H1 (cell line): ENCODE measurements around the gene CANT1. TPM values are rescaled to one million over a fixed set of nuclear protein-coding genes. Genes with fewer than 3 reads are reported as not detected.

Experiments used
- CTCF ChIA-PET: fragments of 300-600 bp; sonication (Branson Sonifier 250); formaldehyde crosslinking; loops from one replicate; lab custom pipeline; 2021; ENCODE audit not compliant: partially characterized antibody; lab: Charles Lee
- POLR2A ChIA-PET: fragments of 300-600 bp; sonication (Branson Sonifier 250); formaldehyde crosslinking; loops from one replicate; lab custom pipeline; 2021; ENCODE audit warnings: inconsistent platforms; ENCODE audit not compliant: partially characterized antibody; lab: Charles Lee
- DNase-seq, 2 experiments: peaks; one replicate each; pipeline versions ENCODE4 v3.0.0 to v3.0.0-alpha.2; 2010 to 2022; ENCODE audit warnings: low spot score in 2 of 2, low read depth in 1 of 2, mixed read lengths in 1 of 2
- FAIRE-seq: peaks from 2 replicates; lab custom pipeline; 2011; peaks lifted over from hg19 to GRCh38; lab: Jason Lieb, UNC
- H2AFZ ChIP-seq: 2 replicates; pipeline ENCODE4 v1.8.1; 2012; ENCODE audit warnings: low read length, inconsistent platforms
- H2AK5ac ChIP-seq: 2 replicates; pipeline ENCODE4 v1.6.1; 2013; ENCODE audit warnings: low read depth, low read length
- H2BK120ac ChIP-seq: replicated peaks from 2 replicates; pipeline ENCODE3; 2013; ENCODE audit warnings: low read depth, low read length, inconsistent platforms
- H2BK12ac ChIP-seq: 2 replicates; pipeline ENCODE4 v1.6.1; 2013; ENCODE audit warnings: low read depth, low read length
- H2BK15ac ChIP-seq: 2 replicates; pipeline ENCODE4 v1.6.1; 2013; ENCODE audit warnings: low read length
- H2BK20ac ChIP-seq: 2 replicates; pipeline ENCODE4 v1.6.1; 2013; ENCODE audit warnings: low read length
- H2BK5ac ChIP-seq: 2 replicates; pipeline ENCODE4 v1.6.1; 2013; ENCODE audit warnings: low read depth, low read length
- H3K14ac ChIP-seq: 2 replicates; pipeline ENCODE4 v1.6.1; 2013; ENCODE audit warnings: inconsistent platforms; ENCODE audit not compliant: insufficient read length
- H3K18ac ChIP-seq: 2 replicates; pipeline ENCODE4 v1.6.1; 2013; ENCODE audit warnings: low read length; ENCODE audit errors: extremely low read depth
- H3K23ac ChIP-seq: 2 replicates; pipeline ENCODE4 v1.6.1; 2013; ENCODE audit warnings: inconsistent platforms; ENCODE audit not compliant: insufficient read length
- H3K23me2 ChIP-seq: 2 replicates; pipeline ENCODE4 v1.6.1; 2013; ENCODE audit warnings: low read depth, low read length
- H3K27ac ChIP-seq: 2 replicates; pipeline ENCODE4 v1.6.1; 2011; ENCODE audit warnings: low read depth, low read length, inconsistent platforms
- H3K27me3 ChIP-seq, 4 experiments: replicated peaks in 1 of 4; 1 replicate in 1 of 4; 2 replicates in 3 of 4; pipeline versions ENCODE4 v1.6.1 to v1.8.1; 2011 to 2013; ENCODE audit warnings: low read length in 3 of 4, mild to moderate bottlenecking in 3 of 4, inconsistent platforms in 2 of 4, mixed read lengths in 2 of 4, moderate library complexity in 1 of 4; ENCODE audit not compliant: control insufficient read depth in 3 of 4, insufficient read depth in 3 of 4; ENCODE audit errors: extremely low read depth in 1 of 4
- H3K36me3 ChIP-seq, 4 experiments: 2 replicates each; pipeline versions ENCODE4 v1.6.1 to v1.8.1; 2011 to 2013; ENCODE audit warnings: mild to moderate bottlenecking in 4 of 4, low read length in 3 of 4, moderate library complexity in 2 of 4, control low read depth in 1 of 4, inconsistent platforms in 1 of 4; ENCODE audit not compliant: insufficient read depth in 4 of 4, control insufficient read depth in 2 of 4
- H3K4ac ChIP-seq: replicated peaks from 2 replicates; pipeline ENCODE3; 2013; ENCODE audit warnings: low read length, low read depth, mixed read lengths, inconsistent platforms; ENCODE audit not compliant: insufficient read length
- H3K4me1 ChIP-seq, 4 experiments: replicated peaks in 1 of 4; 1 replicate in 1 of 4; 2 replicates in 3 of 4; pipeline versions ENCODE4 v1.6.1 to v1.8.1; 2011 to 2013; ENCODE audit warnings: low read length in 3 of 4, inconsistent platforms in 2 of 4, mixed read lengths in 1 of 4; ENCODE audit not compliant: insufficient read depth in 4 of 4, control insufficient read depth in 3 of 4
- H3K4me2 ChIP-seq, 2 experiments: 2 replicates each; pipeline versions ENCODE4 v1.6.1 to v1.8.1; 2011 to 2013; ENCODE audit warnings: low read depth in 2 of 2, low read length in 2 of 2, control low read depth in 1 of 2, inconsistent platforms in 1 of 2, mild to moderate bottlenecking in 1 of 2; ENCODE audit not compliant: insufficient read depth in 1 of 2
- H3K4me3 ChIP-seq, 4 experiments: fragments of 200-600, 300-600 bp in 1 of 4; sonication (generic), shearing (Covaris generic), sonication (Bioruptor Twin) in 1 of 4; 2 replicates each; pipeline versions ENCODE4 v1.5.1 to v1.8.1; 2011 to 2016; ENCODE audit warnings: low read length in 4 of 4, low read depth in 3 of 4, control low read depth in 2 of 4, inconsistent platforms in 2 of 4, mild to moderate bottlenecking in 2 of 4, mixed read lengths in 1 of 4, moderate library complexity in 1 of 4; ENCODE audit not compliant: insufficient read depth in 2 of 4; ENCODE audit errors: extremely low read depth in 1 of 4
- H3K56ac ChIP-seq: replicated peaks from 2 replicates; pipeline ENCODE3; 2013; ENCODE audit warnings: low read depth, mild to moderate bottlenecking, mixed read lengths, low read length, inconsistent platforms; ENCODE audit not compliant: insufficient read length
- H3K79me1 ChIP-seq: 2 replicates; pipeline ENCODE4 v1.6.1; 2013; ENCODE audit warnings: low read depth, low read length, control low read depth
- H3K79me2 ChIP-seq, 2 experiments: 2 replicates each; pipeline versions ENCODE4 v1.6.1 to v1.8.1; 2012 to 2013; ENCODE audit warnings: low read length in 2 of 2, mild to moderate bottlenecking in 2 of 2, inconsistent platforms in 1 of 2; ENCODE audit not compliant: insufficient read depth in 2 of 2, control insufficient read depth in 1 of 2
- H3K9ac ChIP-seq, 4 experiments: replicated peaks in 1 of 4; 1 replicate in 1 of 4; 2 replicates in 3 of 4; pipeline versions ENCODE4 v1.6.1 to v1.8.1; 2011 to 2013; ENCODE audit warnings: low read depth in 3 of 4, low read length in 3 of 4, control low read depth in 2 of 4, mild to moderate bottlenecking in 2 of 4, moderate library complexity in 2 of 4, inconsistent platforms in 1 of 4; ENCODE audit errors: extremely low read depth in 1 of 4
- H3K9me3 ChIP-seq, 2 experiments: 2 replicates each; pipeline versions ENCODE4 v1.6.1 to v1.8.1; 2012 to 2013; ENCODE audit warnings: mild to moderate bottlenecking in 2 of 2, moderate library complexity in 2 of 2, control low read depth in 1 of 2, inconsistent platforms in 1 of 2, low read depth in 1 of 2, low read length in 1 of 2, mixed read lengths in 1 of 2; ENCODE audit not compliant: insufficient read depth in 2 of 2
- H4K20me1 ChIP-seq, 2 experiments: replicated peaks in 1 of 2; 2 replicates each; pipeline versions ENCODE3 to v1.8.1; 2011 to 2013; ENCODE audit warnings: inconsistent platforms in 2 of 2, low read length in 2 of 2, mild to moderate bottlenecking in 1 of 2; ENCODE audit not compliant: insufficient read depth in 2 of 2, control insufficient read depth in 1 of 2
- H4K5ac ChIP-seq: 2 replicates; pipeline ENCODE4 v1.6.1; 2013; ENCODE audit warnings: low read length, low read depth, mixed read lengths, inconsistent platforms; ENCODE audit not compliant: insufficient read length
- H4K8ac ChIP-seq: 2 replicates; pipeline ENCODE4 v1.8.0; 2013; ENCODE audit warnings: mild to moderate bottlenecking, moderate library complexity, low read length, inconsistent platforms; ENCODE audit not compliant: insufficient read depth; ENCODE audit errors: extremely low read depth
- H4K91ac ChIP-seq: replicated peaks from 2 replicates; pipeline ENCODE3; 2013; ENCODE audit warnings: low read length, mixed read lengths, inconsistent platforms; ENCODE audit not compliant: insufficient read length
- CBX8 ChIP-seq: fragments of 300-800, 300-1000 bp; sonication (generic); IDR thresholded peaks from 2 replicates; pipeline ENCODE4 v1.7.1; 2016; ENCODE audit warnings: low read depth, low read length, borderline replicate concordance
- GTF2F1 ChIP-seq: IDR thresholded peaks from 2 replicates; pipeline ENCODE4 v1.6.1; 2012; ENCODE audit warnings: low read depth, low read length, improper control_type of control experiment, borderline replicate concordance
- KDM5A ChIP-seq: fragments of 200-600 bp; IDR thresholded peaks from 2 replicates; pipeline ENCODE4 v1.7.1; 2012; ENCODE audit warnings: mild to moderate bottlenecking, low read length, inconsistent platforms, mixed read lengths
- MAX ChIP-seq: IDR thresholded peaks from 2 replicates; pipeline ENCODE4 v1.6.1; 2012; ENCODE audit warnings: inconsistent platforms
- POLR2AphosphoS5 ChIP-seq: IDR thresholded peaks from 2 replicates; pipeline ENCODE4 v1.6.1; 2011; ENCODE audit warnings: low read depth, low read length
- RNF2 ChIP-seq: fragments of 200-900, 300-1000 bp; sonication (generic); IDR thresholded peaks from 2 replicates; pipeline ENCODE4 v1.7.1; 2016; ENCODE audit warnings: borderline replicate concordance, low read depth, mild to moderate bottlenecking, antibody characterized with exemption, low read length; ENCODE audit not compliant: poor library complexity, severe bottlenecking; ENCODE audit errors: missing control alignments
- SIRT6 ChIP-seq: IDR thresholded peaks from one replicate; pipeline ENCODE4 v1.7.1; 2012; ENCODE audit warnings: low read length, inconsistent platforms
- TAF7 ChIP-seq: optimal IDR thresholded peaks from 2 replicates; pipeline ENCODE3; 2011; ENCODE audit warnings: low read depth, mild to moderate bottlenecking, inconsistent platforms, low read length, moderate library complexity, borderline replicate concordance
- TCF12 ChIP-seq: IDR thresholded peaks from 2 replicates; pipeline ENCODE4 v1.6.1; 2011; ENCODE audit warnings: low read depth, mild to moderate bottlenecking, low read length
- WGBS, 2 experiments: shearing (Covaris generic) in 1 of 2; methylation state at CpG; one replicate each; pipeline versions ENCODE4 v1.1.6 to v1.1.7; 2013 to 2015; ENCODE audit warnings: low lambda C conversion rate in 2 of 2, mixed read lengths in 2 of 2, inconsistent platforms in 1 of 2, low coverage in 1 of 2, missing lambda C conversion rate in 1 of 2; ENCODE audit not compliant: insufficient replicate concordance in 2 of 2, insufficient coverage in 1 of 2, insufficient read length in 1 of 2; ENCODE audit errors: extremely low coverage in 1 of 2, missing lambda C conversion rate in 1 of 2; 5-methylcytosine and 5-hydroxymethylcytosine counted together
- polyA plus RNA-seq, 7 experiments: library from polyadenylated mRNA; depleted of rRNA in 3 of 7; stranded (reverse) in 5 of 7; unstranded in 2 of 7; fragments of >200 nt in 5 of 7; fragments of 200-250 nt in 2 of 7; gene quantifications; 1 replicate in 5 of 7; 2 replicates in 1 of 7; 4 replicates in 1 of 7; pipeline versions ENCODE4 v1.2.1 to v1.2.3, GENCODE V29; 2011 to 2013; ENCODE audit warnings: missing spikeins in 2 of 7, mixed read lengths in 2 of 7
- total RNA-seq: library from RNA; stranded (reverse); fragmentation: NEBNext Ultra II Directional; extraction: Animal tissue kit (Norgen Biotek cat#: 25700); gene quantifications from 2 replicates; pipeline ENCODE4 v1.2.1, GENCODE V29; 2021

Gene CANT1
- total and polyA plus RNA-seq, 2 of the 8 experiments (the other 6 are each of a cell fraction or from before 2014, with no cell fraction given) = 23.0 to 32.6 TPM

- no peak overlapping the region for H3K18ac ChIP-seq
- no peak overlapping the region for H2AFZ ChIP-seq
- 84% methylated on average over 1 of the region's 1 CpG; no CpG with 5 or more reads in 1 of the 2 experiments for WGBS, 2 experiments
- no peaks in the 10 kb centered on the region for H4K20me1 ChIP-seq
- POLR2A ChIA-PET = no interaction called here
- no peak overlapping the region for H3K56ac ChIP-seq
- H3K9ac ChIP-seq = no peak overlapping the region
- no peaks in the 10 kb centered on the region for H3K23me2 ChIP-seq
- H3K23ac ChIP-seq = no peak overlapping the region
- H2BK15ac ChIP-seq = no peak overlapping the region
- no peak overlapping the region for H4K91ac ChIP-seq
- FAIRE-seq = no peak
- H3K4me2 ChIP-seq = no peak overlapping the region
- CTCF ChIA-PET = interaction anchor here (0.7 to 2.1 kb wide), 2 partner anchors 8 to 10 kb away, joined by 3 to 9 read pairs; no protein-coding TSS in a partner anchor
- H4K5ac ChIP-seq = no peak overlapping the region
- H2BK120ac ChIP-seq = no peak overlapping the region
- no peak overlapping the region for H2BK5ac ChIP-seq
- H3K27me3 ChIP-seq = peaks cover 0 to 2% (median 0%) of the 10 kb centered on the region in 4 experiments; a peak in 4 of 7 replicates
- H3K36me3 ChIP-seq = no peaks in the 10 kb centered on the region
- no peaks in the 10 kb centered on the region for H3K79me2 ChIP-seq
- H2BK20ac ChIP-seq = no peak overlapping the region
- H3K9me3 ChIP-seq = peaks cover 0 to 8% of the 10 kb centered on the region in 2 experiments; a peak in 3 of 4 replicates
- H3K4me1 ChIP-seq = no peaks in the 10 kb centered on the region
- no peak overlapping the region for H4K8ac ChIP-seq
- no peaks in the 10 kb centered on the region for H3K79me1 ChIP-seq
- H2BK12ac ChIP-seq = no peak overlapping the region
- no peak for DNase-seq
- no peak overlapping the region for H3K4me3 ChIP-seq
- no peak overlapping the region for H3K4ac ChIP-seq
- no peak overlapping the region for H3K14ac ChIP-seq
- no peak overlapping the region for H2AK5ac ChIP-seq
- no peak overlapping the region for H3K27ac ChIP-seq
- TF ChIP-seq SIRT6 (no peak), TAF7 (no peak), CBX8 (no peak), MAX (no peak), TCF12 (no peak), GTF2F1 (no peak), POLR2AphosphoS5 (no peak), RNF2 (no peak), KDM5A (no peak)
Measured at GRCh38 chr17:79052131-79052530, 42.6 kb upstream of the CANT1 start.
